HG02852 (cell line): ENCODE data around the gene TRAPPC4.

Source experiments
- ATAC-seq: cut with Tn5 transposase; IDR thresholded peaks from one replicate; pipeline ENCODE4 v1.9.1; 2021; ENCODE audit warnings: mild to moderate bottlenecking, moderate library complexity; ENCODE audit not compliant: unreplicated experiment

Gene TRAPPC4

DNA sequence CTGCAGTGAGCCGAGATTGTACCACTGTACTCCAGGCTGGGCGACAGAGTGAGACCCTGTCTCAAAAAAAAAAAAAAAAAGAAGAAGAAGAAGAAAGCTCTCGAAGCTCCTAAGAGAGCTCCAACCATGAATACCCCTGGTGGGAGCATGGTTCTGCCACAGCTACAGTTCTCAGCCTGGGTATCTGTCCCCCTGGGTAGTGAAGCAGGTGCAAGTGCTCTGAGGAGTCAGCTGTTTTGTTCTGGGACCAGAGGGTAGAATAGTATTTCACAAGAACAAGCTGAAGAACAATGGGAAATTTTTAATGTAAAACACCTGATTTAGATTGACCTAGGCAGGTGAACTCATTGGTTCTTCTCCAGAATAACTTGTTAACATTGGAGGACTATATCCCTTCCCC is 42.7 kb downstream of the TRAPPC4 start:
- ATAC-seq, result no peak

DNA sequence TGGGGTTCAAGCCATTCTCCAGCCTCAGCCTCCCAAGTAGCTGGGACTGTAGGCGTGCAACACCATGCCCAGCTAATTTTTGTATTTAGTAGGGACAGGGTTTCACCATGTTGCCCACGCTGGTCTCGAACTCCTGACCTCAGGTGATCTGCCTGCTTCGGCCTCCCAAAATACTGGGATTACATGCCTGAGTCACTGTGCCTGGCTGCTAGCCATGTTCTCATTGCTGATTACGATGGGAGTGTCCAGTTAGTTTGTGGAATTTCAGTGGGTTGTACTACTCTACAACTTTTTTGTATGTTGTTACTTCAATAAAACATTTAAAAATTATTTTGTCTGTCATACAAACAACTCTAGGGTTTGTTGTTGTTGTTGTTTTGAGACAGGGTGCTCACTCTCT is 44.2 kb downstream of the TRAPPC4 start:
- no peak for ATAC-seq

DNA sequence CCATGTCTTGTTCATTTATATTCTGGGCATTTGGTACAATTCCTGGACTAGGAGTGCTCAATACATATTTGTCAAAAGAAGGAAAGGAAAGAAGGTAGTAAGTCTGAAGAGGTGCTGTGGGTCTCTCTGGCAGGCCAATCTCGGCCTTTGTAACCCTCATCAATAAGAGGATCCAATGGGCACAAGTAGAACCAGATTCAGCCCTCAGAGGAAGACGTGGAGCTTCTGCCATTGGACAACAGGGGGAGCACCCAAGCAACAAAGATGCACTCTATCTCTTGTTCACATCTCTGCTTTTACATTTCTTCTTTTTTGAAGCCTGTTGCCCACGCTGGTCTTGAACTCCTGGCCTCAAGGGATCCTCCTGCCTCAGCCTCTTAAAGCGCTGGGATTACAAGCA is 46.8 kb downstream of the TRAPPC4 start:
- ATAC-seq, result no peak

DNA sequence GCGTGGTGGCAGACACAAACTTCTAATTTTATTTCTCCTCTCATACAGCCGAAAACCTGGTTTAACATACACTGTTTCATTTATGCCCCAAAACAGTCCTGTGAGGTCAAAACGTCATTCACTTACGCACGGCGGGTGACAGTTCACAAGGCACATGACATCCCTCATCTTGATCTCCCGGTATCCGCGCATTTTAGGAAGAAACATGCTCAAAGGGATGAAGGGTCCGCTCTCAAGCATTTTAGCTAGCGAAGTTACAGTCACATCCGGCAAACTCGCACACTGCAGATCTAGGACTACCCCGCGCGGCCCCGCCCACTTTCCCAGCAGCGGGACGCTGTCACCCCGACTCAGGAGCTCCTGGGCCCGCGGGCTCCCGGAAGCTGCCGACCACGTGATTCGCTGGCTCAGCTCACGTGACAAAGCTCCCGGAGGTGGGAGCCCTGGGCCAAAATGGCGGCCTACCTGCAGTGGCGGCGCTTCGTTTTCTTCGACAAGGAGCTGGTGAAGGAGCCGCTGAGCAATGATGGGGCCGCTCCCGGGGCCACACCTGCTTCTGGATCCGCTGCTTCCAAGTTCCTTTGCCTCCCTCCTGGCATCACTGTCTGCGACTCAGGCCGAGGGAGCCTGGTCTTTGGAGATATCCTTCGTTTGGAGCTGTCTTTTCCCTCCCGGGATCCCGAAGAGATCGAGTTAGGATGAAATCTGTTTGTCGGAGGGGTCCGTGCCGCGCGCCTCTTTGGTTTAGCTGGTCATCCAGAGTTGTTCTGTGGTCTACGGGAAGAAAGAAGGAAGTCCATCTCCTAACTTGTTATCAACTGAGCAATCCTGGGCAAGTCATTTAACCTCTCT is 49.0 kb downstream of the TRAPPC4 start, which contains the start of gene VPS11:
TSS of gene VPS11 (plus strand) at position 448 of the 852 bp plus-strand sequence. CDS start at position 454, 6 bp downstream.
- peak; percentile 95 for ATAC-seq
